ENCODE data around the gene DNAL1. TPM values are rescaled to one million over a fixed set of nuclear protein-coding genes. Genes with fewer than 3 reads are reported as not detected.

Gene DNAL1
- total RNA-seq, 6 donors from 2014 or later: 4.2 to 29.8 (median 11.5) TPM

DNA sequence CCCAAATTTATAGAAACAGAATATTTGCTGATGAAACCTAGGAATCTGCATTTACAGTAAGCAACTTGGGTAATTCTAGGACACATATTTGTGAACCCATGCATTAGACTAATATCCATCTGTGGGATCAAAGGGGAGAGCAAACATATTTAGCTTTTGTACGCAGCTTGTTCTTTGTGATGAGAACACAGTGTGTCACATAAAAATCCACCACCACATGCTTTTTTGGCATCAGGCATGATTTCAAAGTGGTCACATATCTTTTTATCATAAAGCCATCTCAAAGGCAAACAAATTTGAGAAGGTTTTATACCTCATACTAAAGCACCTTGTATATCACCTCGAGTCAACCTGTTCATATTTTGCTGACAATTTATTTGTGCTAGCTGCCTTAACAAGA, 15.7 kb downstream of the DNAL1 start:
- Histone ChIP-seq H3K9me3 (no peaks in the 10 kb centered on the region), H3K4me1 (no peaks in the 10 kb centered on the region), H3K36me3 (peaks cover 0 to 26% (median 4%) of the 10 kb centered on the region in 4 donors), H3K27me3 (no peaks in the 10 kb centered on the region), H3K27ac (no peak overlapping the region), H3K4me3 (no peak overlapping the region)
- ATAC-seq (ENCODE audit: low FRiP score in 2 of 2) (no peak), DNase-seq (no peak)
- 89 to 98% methylated on average over 2 of the region's 2 CpGs for WGBS, 2 donors
- no peak for TF ChIP-seq POLR2A (IDR thresholded peaks at IDR 0.05)
- TF ChIP-seq EP300 (IDR thresholded peaks at IDR 0.05): no peak

DNA sequence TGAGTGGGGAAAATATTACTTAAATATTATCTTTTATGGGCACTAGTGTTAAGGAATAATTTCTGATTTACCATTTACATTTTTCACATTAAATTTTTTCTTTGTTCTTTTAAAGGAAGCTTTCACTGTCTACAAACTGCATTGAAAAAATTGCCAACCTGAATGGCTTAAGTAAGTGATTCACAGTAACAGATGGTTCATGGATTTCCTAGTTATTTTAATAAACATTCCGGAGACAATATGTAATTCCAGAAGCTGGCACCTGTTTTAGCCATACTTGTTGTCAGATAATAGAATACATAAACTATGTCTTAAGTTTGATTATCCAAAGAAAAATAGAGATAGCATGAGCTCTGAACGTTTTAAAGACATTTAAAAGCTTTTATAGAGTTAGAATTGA, 17.1 kb downstream of the DNAL1 start:
- WGBS, 2 donors: 74 to 76% methylated on average over 2 of the region's 2 CpGs
- H3K4me1 ChIP-seq: no peaks in the 10 kb centered on the region
- no peaks in the 10 kb centered on the region for H3K9me3 ChIP-seq
- no peak overlapping the region for H3K4me3 ChIP-seq
- no peak overlapping the region for H3K27ac ChIP-seq
- ATAC-seq (ENCODE audit: low FRiP score in 2 of 2): no peak
- H3K36me3 ChIP-seq: peaks cover 0 to 26% (median 4%) of the 10 kb centered on the region in 4 donors
- TF ChIP-seq POLR2A (IDR thresholded peaks at IDR 0.05) (no peak), POLR2AphosphoS5 (IDR thresholded peaks at IDR 0.05) (no peak), EP300 (IDR thresholded peaks at IDR 0.05) (no peak)
- TF ChIP-seq, protein P1, sequence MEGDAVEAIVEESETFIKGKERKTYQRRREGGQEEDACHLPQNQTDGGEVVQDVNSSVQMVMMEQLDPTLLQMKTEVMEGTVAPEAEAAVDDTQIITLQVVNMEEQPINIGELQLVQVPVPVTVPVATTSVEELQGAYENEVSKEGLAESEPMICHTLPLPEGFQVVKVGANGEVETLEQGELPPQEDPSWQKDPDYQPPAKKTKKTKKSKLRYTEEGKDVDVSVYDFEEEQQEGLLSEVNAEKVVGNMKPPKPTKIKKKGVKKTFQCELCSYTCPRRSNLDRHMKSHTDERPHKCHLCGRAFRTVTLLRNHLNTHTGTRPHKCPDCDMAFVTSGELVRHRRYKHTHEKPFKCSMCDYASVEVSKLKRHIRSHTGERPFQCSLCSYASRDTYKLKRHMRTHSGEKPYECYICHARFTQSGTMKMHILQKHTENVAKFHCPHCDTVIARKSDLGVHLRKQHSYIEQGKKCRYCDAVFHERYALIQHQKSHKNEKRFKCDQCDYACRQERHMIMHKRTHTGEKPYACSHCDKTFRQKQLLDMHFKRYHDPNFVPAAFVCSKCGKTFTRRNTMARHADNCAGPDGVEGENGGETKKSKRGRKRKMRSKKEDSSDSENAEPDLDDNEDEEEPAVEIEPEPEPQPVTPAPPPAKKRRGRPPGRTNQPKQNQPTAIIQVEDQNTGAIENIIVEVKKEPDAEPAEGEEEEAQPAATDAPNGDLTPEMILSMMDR (IDR thresholded peaks at IDR 0.05): no peak
- H3K27me3 ChIP-seq: no peaks in the 10 kb centered on the region
- DNase-seq: no peak

DNA sequence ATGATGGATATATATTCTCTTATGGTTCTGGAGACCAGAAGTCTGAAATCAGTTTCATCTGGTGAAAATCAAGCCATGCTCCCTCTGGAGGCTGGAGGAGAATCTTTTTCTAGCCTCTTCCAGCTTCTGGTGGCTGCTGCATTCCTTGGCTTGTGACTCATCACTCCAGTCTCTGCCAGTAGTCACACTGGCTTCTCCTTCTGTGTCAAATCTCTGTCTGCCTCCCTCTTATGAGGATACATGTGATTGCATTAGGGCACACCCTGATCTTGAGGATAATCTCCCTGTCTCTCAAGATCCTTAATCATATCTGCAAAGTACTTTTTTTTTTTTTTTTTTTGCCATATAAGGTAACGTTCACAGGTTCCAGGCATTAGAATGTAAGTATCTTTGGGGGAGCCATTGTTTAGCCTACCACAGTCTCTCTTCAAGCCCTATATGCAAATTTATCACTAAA, 17.7 kb downstream of the DNAL1 start:
- WGBS, 2 donors: 96 to 100% methylated on average over 1 of the region's 1 CpG
- TF ChIP-seq, protein P1 (IDR thresholded peaks at IDR 0.05): peak in 1 of 6 experiments; percentile 5
- no peak for TF ChIP-seq POLR2A (IDR thresholded peaks at IDR 0.05)
- TF ChIP-seq POLR2AphosphoS5 (IDR thresholded peaks at IDR 0.05): no peak
- Histone ChIP-seq H3K9me3 (no peaks in the 10 kb centered on the region), H3K36me3 (peaks cover 0 to 26% (median 4%) of the 10 kb centered on the region in 4 donors), H3K27ac (no peak overlapping the region), H3K27me3 (no peaks in the 10 kb centered on the region), H3K4me1 (no peaks in the 10 kb centered on the region), H3K4me3 (no peak overlapping the region)
- DNase-seq (no peak), ATAC-seq (ENCODE audit: low FRiP score in 2 of 2) (peak in 1 of 2 donors; percentile 93)

DNA sequence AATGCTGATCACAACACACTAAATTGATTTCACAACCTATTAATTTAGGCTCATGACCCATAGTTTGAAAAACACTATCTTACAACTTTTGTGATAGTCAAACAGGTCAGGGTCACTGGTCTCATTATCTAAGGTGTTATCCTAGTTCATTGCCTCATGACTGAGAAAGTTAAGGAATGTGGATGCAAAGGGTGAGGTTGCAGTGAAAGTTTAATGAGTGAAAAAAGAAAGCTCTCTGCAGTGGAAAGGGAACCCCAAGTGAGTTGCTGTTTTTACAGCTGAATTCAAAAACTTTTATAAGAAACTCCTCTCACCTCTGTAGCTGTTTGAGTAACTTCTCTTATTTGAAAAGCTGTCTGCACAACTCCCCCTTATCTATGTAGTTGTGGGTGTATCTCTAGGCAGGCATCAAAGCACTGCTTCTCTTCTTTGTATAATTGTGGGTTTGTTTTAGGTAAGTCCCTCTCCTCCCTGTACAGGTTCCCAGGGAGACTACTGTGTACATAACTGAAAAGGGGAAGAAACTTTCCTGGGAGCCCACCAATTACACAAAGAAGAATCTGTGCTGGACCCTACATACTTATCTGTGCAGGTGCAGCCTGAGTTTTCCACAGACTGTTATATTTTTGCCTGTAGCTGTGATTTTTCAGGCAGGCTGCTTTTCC, 18.9 kb downstream of the DNAL1 start:
- H3K36me3 ChIP-seq: peaks cover 0 to 25% (median 3%) of the 10 kb centered on the region in 4 donors
- H3K4me3 ChIP-seq: no peak overlapping the region
- no peak for ATAC-seq (ENCODE audit: low FRiP score in 2 of 2)
- H3K9me3 ChIP-seq: no peaks in the 10 kb centered on the region
- no peaks in the 10 kb centered on the region for H3K4me1 ChIP-seq
- TF ChIP-seq EP300 (IDR thresholded peaks at IDR 0.05) (no peak), POLR2A (IDR thresholded peaks at IDR 0.05) (no peak), POLR2AphosphoS5 (IDR thresholded peaks at IDR 0.05) (no peak)
- TF ChIP-seq, protein P1 (IDR thresholded peaks at IDR 0.05): no peak
- H3K27me3 ChIP-seq: no peaks in the 10 kb centered on the region
- no peak overlapping the region for H3K27ac ChIP-seq
- DNase-seq: no peak

DNA sequence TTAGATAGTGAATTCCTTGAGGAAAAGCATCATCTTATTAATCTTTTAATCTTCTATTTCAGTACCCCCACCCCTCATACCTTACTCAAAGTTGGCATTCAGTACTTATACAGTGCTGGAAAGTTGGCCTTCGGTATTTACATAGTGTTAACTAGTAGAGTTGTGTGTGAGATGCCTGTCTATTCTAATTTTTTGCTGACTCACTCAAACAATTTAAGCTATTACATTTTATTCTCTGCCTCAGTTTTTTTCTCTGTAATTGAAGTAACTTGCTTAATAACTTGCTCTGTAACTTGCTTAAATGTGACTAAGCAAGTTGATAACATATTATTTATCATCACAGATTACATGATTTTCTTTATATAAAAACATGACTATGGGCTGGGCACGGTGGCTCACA, 20.3 kb downstream of the DNAL1 start:
- Histone ChIP-seq H3K36me3 (peaks cover 0 to 17% (median 1%) of the 10 kb centered on the region in 4 donors), H3K4me1 (no peaks in the 10 kb centered on the region), H3K9me3 (no peaks in the 10 kb centered on the region), H3K27me3 (no peaks in the 10 kb centered on the region), H3K4me3 (no peak overlapping the region), H3K27ac (no peak overlapping the region)
- ATAC-seq (ENCODE audit: low FRiP score in 2 of 2) (no peak), DNase-seq (no peak)
- TF ChIP-seq POLR2A (IDR thresholded peaks at IDR 0.05) (no peak), EP300 (IDR thresholded peaks at IDR 0.05) (no peak), POLR2AphosphoS5 (IDR thresholded peaks at IDR 0.05) (no peak)
- TF ChIP-seq, protein P1 (IDR thresholded peaks at IDR 0.05): no peak
- WGBS, 2 donors: 94% methylated on average over 2 of the region's 2 CpGs
